Kidney (tissue), 14 donors: Measurements from ENCODE around the gene PCNX2. TPM values are rescaled to one million over a fixed set of nuclear protein-coding genes. Genes with fewer than 3 reads are reported as not detected.

Source experiments
- DNase-seq, 5 donors: peaks; one replicate each; pipeline ENCODE4 v3.0.0-alpha.2; 2013 to 2020
- FAIRE-seq: peaks from 2 replicates; lab custom pipeline; 2012; peaks lifted over from hg19 to GRCh38; lab: Jason Lieb, UNC
- H3K27ac ChIP-seq, 2 donors: one replicate each; pipeline ENCODE4 v1.7.0; 2013; ENCODE audit warnings: low read depth in 2 of 2, low read length in 2 of 2, inconsistent platforms in 1 of 2
- H3K27me3 ChIP-seq: one replicate; pipeline ENCODE4 v1.7.1; 2013; ENCODE audit warnings: low read length, inconsistent platforms; ENCODE audit not compliant: control insufficient read depth, insufficient read depth
- H3K36me3 ChIP-seq, 3 donors: one replicate each; pipeline versions ENCODE4 v1.7.0 to v1.7.1; 2013; ENCODE audit warnings: low read length in 3 of 3, control low read depth in 1 of 3, inconsistent platforms in 1 of 3; ENCODE audit not compliant: insufficient read depth in 3 of 3, control insufficient read depth in 2 of 3
- H3K4me1 ChIP-seq, 3 donors: one replicate each; pipeline versions ENCODE4 v1.7.0 to v1.7.1; 2013; ENCODE audit warnings: low read length in 3 of 3, inconsistent platforms in 1 of 3, low read depth in 1 of 3; ENCODE audit not compliant: control insufficient read depth in 2 of 3, insufficient read depth in 2 of 3
- H3K4me3 ChIP-seq, 3 donors: one replicate each; pipeline versions ENCODE4 v1.7.0 to v1.8.1; 2013; ENCODE audit warnings: low read length in 3 of 3, control low read depth in 1 of 3, inconsistent platforms in 1 of 3
- H3K9ac ChIP-seq, 3 donors: one replicate each; pipeline versions ENCODE4 v1.7.0 to v1.7.1; 2013; ENCODE audit warnings: low read length in 3 of 3, control low read depth in 1 of 3, inconsistent platforms in 1 of 3
- H3K9me3 ChIP-seq, 3 donors: one replicate each; pipeline versions ENCODE4 v1.7.0 to v1.7.1; 2013; ENCODE audit warnings: low read length in 3 of 3, control low read depth in 1 of 3, inconsistent platforms in 1 of 3; ENCODE audit not compliant: control insufficient read depth in 2 of 3, insufficient read depth in 1 of 3
- intact Hi-C: fragments of 100-400 bp; cut with DNase I; formaldehyde crosslinking; loops from one replicate; pipeline ENCODE4 v1.11.1; 2022
- polyA plus RNA-seq: library from polyadenylated mRNA; stranded (reverse); fragments of 350-450 nt; fragmentation: Illumina TruSeq; extraction: RNeasy Lipid Tissue Mini Kit (QIAGEN cat#74804); gene quantifications from one replicate; pipeline ENCODE4 v1.2.3, GENCODE V29; 2014; ENCODE audit warnings: low read depth, low replicate concordance; ENCODE audit not compliant: insufficient read depth
- total RNA-seq: library from RNA; stranded (reverse); fragmentation: NEBNext Ultra II Directional; extraction: Animal tissue kit (Norgen Biotek cat#: 25700); gene quantifications from one replicate; pipeline ENCODE4 v1.2.1, GENCODE V29; 2021
- TF ChIP-seq, protein P1 (sequence below): IDR thresholded peaks from 3 replicates; pipeline ENCODE4 v1.5.1; 2012; ENCODE audit warnings: mild to moderate bottlenecking, moderate library complexity, borderline replicate concordance; ENCODE audit not compliant: insufficient read depth; ENCODE audit errors: extremely low read depth
- donor health status: control.
- donor health status: control.
- donor health status: control.
- donor health status: control.
- donor health status: control.
- donor health status: DM: yes; HTN: yes; CAD: no.
- donor health status: Normal renal cell carcinoma (clear cell type).

Gene PCNX2
- total and polyA plus RNA-seq, 2 donors from 2014 or later: 5.2 to 29.2 TPM

DNA sequence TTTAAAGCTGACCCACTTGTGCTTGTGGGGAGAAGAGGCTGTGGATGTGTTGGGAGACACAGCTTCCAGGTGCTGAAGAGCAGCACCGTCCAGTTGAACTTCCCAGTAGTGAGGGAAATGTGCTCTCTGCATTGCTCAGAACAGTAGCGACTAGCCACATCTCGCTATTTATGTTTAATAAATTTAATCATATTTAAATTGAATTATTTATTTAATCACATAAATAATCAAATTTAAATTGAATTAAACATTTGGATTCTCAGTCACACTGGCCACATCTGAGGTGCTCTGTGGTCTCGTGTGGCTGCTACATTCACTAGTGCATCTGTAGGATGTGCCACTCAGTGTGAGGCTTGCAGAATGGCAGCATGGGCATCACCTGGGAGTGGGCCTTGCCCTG is 325.0 kb downstream of the PCNX2 start:
- TF ChIP-seq, protein P1, sequence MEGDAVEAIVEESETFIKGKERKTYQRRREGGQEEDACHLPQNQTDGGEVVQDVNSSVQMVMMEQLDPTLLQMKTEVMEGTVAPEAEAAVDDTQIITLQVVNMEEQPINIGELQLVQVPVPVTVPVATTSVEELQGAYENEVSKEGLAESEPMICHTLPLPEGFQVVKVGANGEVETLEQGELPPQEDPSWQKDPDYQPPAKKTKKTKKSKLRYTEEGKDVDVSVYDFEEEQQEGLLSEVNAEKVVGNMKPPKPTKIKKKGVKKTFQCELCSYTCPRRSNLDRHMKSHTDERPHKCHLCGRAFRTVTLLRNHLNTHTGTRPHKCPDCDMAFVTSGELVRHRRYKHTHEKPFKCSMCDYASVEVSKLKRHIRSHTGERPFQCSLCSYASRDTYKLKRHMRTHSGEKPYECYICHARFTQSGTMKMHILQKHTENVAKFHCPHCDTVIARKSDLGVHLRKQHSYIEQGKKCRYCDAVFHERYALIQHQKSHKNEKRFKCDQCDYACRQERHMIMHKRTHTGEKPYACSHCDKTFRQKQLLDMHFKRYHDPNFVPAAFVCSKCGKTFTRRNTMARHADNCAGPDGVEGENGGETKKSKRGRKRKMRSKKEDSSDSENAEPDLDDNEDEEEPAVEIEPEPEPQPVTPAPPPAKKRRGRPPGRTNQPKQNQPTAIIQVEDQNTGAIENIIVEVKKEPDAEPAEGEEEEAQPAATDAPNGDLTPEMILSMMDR: no peak
- Histone ChIP-seq H3K9me3 (peaks cover 0 to 14% (median 2%) of the 10 kb centered on the region in 3 donors), H3K27ac (no peak overlapping the region), H3K4me1 (no peaks in the 10 kb centered on the region), H3K27me3 (no peaks in the 10 kb centered on the region), H3K4me3 (no peak overlapping the region), H3K36me3 (peaks cover 15 to 32% (median 21%) of the 10 kb centered on the region in 3 donors), H3K9ac (no peak overlapping the region)
- intact Hi-C loops: no loop called here
- DNase-seq: no peak
- no peak for FAIRE-seq

DNA sequence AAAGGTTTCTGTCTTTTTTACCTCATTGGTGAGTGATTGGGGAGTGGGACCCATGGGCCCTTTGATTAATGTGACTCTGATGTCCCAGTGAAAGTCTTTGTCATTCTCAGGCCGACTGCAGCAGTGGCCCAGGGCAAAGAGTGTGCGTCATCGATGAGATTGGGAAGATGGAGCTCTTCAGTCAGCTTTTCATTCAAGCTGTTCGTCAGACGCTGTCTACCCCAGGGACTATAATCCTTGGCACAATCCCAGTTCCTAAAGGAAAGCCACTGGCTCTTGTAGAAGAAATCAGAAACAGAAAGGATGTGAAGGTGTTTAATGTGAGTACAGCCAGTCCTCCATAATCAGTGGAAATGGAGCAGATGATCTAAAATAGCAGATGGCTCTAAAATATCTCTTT is 325.7 kb downstream of the PCNX2 start:
- FAIRE-seq: no peak
- Histone ChIP-seq H3K36me3 (peaks cover 15 to 32% (median 27%) of the 10 kb centered on the region in 3 donors), H3K9ac (no peak overlapping the region), H3K27ac (no peak overlapping the region), H3K27me3 (no peaks in the 10 kb centered on the region), H3K4me1 (no peaks in the 10 kb centered on the region), H3K4me3 (no peak overlapping the region), H3K9me3 (peaks cover 0 to 14% (median 2%) of the 10 kb centered on the region in 3 donors)
- intact Hi-C loops: no loop called here
- TF ChIP-seq, protein P1: no peak
- DNase-seq: no peak

DNA sequence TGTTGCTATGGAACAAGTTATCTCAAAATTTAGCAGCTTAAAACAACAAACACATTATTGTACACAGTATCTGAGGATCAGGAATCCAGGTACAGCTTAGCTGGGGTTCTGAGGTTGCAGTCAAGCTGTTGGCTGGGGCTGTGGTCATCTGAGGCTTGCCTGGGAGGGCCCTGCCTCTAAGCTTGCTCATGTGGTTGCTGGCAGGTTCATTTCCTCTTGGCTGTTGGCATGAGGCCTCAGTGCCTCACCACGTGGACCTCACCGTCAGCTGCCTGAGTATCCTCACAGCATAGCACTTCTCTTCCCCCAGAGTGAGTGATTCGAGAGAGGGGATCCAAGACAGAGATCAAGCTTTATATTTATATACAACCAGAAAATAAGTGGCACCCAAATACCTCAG is 326.6 kb downstream of the PCNX2 start:
- Histone ChIP-seq H3K27ac (no peak overlapping the region), H3K9ac (no peak overlapping the region), H3K36me3 (peaks cover 15 to 32% (median 27%) of the 10 kb centered on the region in 3 donors), H3K4me3 (no peak overlapping the region), H3K9me3 (peaks cover 0 to 13% (median 0%) of the 10 kb centered on the region in 3 donors), H3K27me3 (no peaks in the 10 kb centered on the region), H3K4me1 (no peaks in the 10 kb centered on the region)
- FAIRE-seq (no peak), DNase-seq (no peak)
- TF ChIP-seq, protein P1: no peak
- intact Hi-C loops: no loop called here

DNA sequence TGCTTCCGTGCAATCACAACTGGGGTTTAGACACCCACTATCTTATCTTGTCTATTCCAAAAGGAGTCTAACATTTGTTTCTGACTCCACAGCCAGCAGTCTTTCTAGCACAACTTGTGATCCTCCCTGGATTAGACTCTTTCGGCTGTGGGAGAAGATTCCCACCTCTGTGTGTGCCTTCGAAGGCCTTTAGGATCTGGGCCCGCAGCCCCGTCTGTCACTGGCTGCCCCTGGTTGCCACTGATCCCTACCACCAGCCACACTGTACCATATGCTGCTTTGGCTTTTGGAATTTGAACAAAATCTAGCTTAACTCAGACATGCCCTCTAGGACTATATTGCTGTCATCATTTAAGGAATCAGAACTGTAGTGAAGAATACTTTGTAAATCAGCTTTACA is 327.1 kb downstream of the PCNX2 start:
- FAIRE-seq (no peak), DNase-seq (no peak)
- Histone ChIP-seq H3K9me3 (peaks cover 0 to 7% (median 0%) of the 10 kb centered on the region in 3 donors), H3K4me3 (no peak overlapping the region), H3K9ac (no peak overlapping the region), H3K36me3 (peaks cover 15 to 28% (median 26%) of the 10 kb centered on the region in 3 donors), H3K4me1 (no peaks in the 10 kb centered on the region), H3K27me3 (no peaks in the 10 kb centered on the region), H3K27ac (no peak overlapping the region)
- intact Hi-C loops: no loop called here
- TF ChIP-seq, protein P1: no peak
